ENCODE data around the gene SART3.

DNA sequence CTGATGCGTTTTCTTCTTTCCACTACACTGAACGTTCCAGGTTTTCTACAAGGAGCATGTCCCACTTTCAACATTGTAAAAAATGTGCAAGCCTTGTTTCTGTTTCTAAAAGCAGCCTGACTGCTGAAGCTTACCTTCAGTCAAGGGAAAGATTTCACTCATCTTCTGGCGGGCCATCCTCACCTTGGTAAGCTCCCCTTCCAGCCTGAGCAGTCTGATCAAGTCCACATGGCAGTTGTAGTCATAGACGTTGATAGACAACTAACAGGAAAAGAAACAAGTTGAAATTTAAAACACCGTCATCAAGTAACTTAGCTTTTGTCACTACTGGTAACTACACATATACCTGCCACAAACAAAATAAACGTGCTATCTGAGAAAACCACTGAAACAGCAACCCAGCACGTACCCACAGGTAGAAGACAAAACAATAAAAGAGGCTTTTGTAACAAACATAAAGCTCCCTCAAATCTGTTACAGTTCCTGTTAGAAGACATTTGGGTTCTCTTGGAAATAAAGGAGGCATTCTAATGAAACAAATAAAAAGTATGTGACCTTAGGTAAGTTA is 11.9 kb downstream of the SART3 start:
- no peak for TF ChIP-seq CBX8 (IDR thresholded peaks at IDR 0.05; ENCODE audit: borderline replicate concordance, low read depth, low read length)
- TF ChIP-seq, protein P1, sequence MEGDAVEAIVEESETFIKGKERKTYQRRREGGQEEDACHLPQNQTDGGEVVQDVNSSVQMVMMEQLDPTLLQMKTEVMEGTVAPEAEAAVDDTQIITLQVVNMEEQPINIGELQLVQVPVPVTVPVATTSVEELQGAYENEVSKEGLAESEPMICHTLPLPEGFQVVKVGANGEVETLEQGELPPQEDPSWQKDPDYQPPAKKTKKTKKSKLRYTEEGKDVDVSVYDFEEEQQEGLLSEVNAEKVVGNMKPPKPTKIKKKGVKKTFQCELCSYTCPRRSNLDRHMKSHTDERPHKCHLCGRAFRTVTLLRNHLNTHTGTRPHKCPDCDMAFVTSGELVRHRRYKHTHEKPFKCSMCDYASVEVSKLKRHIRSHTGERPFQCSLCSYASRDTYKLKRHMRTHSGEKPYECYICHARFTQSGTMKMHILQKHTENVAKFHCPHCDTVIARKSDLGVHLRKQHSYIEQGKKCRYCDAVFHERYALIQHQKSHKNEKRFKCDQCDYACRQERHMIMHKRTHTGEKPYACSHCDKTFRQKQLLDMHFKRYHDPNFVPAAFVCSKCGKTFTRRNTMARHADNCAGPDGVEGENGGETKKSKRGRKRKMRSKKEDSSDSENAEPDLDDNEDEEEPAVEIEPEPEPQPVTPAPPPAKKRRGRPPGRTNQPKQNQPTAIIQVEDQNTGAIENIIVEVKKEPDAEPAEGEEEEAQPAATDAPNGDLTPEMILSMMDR (IDR thresholded peaks at IDR 0.05; ENCODE audit: control extremely low read depth in 1 of 3, insufficient read depth in 1 of 3, low read depth in 1 of 3, low read length in 3 of 3), result no peak

Data from H1 (cell line).